Large intestine (tissue), 3 donors: ENCODE data around the gene TTC28. TPM values are rescaled to one million over a fixed set of nuclear protein-coding genes. Genes with fewer than 3 reads are reported as not detected.

Source experiments
- DNase-seq, 2 donors: peaks; one replicate each; pipeline versions ENCODE4 v3.0.0 to v3.0.0-alpha.2; 2013
- H3K27ac ChIP-seq: one replicate; pipeline ENCODE4 v1.5.1; 2013; ENCODE audit warnings: low read length
- H3K27me3 ChIP-seq: 2 replicates; pipeline ENCODE4 v1.6.1; 2013; ENCODE audit warnings: low read length; ENCODE audit not compliant: control insufficient read depth, insufficient read depth
- H3K36me3 ChIP-seq: 2 replicates; pipeline ENCODE4 v1.6.1; 2013; ENCODE audit warnings: low read length; ENCODE audit not compliant: control insufficient read depth, insufficient read depth
- H3K4me1 ChIP-seq: one replicate; pipeline ENCODE4 v1.6.1; 2013; ENCODE audit warnings: low read length; ENCODE audit not compliant: control insufficient read depth, insufficient read depth
- H3K4me3 ChIP-seq: one replicate; pipeline ENCODE4 v1.5.1; 2013; ENCODE audit warnings: low read length
- H3K9me3 ChIP-seq: one replicate; pipeline ENCODE4 v1.6.1; 2013; ENCODE audit warnings: mild to moderate bottlenecking, low read depth, low read length, moderate library complexity; ENCODE audit not compliant: control insufficient read depth
- WGBS: methylation state at CpG from one replicate; pipeline ENCODE4 v1.1.5; 2013; ENCODE audit warnings: low lambda C conversion rate; ENCODE audit not compliant: insufficient coverage; 5-methylcytosine and 5-hydroxymethylcytosine counted together
- polyA plus RNA-seq: library from polyadenylated mRNA; unstranded; fragments of 120-200 nt; gene quantifications from one replicate; pipeline ENCODE4 v1.2.1, GENCODE V29; 2013

The TTC28 gene
- polyA plus RNA-seq, 1 donor = 25.5 TPM

GRCh38 chr22:28019360-28019759 is 660.3 kb downstream of the TTC28 start:
- no peak overlapping the region for H3K27ac ChIP-seq
- no CpG with 5 or more reads among the region's 8 CpGs for WGBS
- H3K4me1 ChIP-seq = peaks cover 3% of the 10 kb centered on the region
- DNase-seq = no peak
- no peaks in the 10 kb centered on the region for H3K9me3 ChIP-seq
- no peaks in the 10 kb centered on the region for H3K27me3 ChIP-seq
- peaks cover 7% of the 10 kb centered on the region for H3K36me3 ChIP-seq
- H3K4me3 ChIP-seq = no peak overlapping the region

GRCh38 chr22:28018461-28018927 is 661.1 kb downstream of the TTC28 start:
- no peak for DNase-seq
- Histone ChIP-seq H3K4me3 (no peak overlapping the region), H3K9me3 (no peaks in the 10 kb centered on the region), H3K27me3 (no peaks in the 10 kb centered on the region), H3K36me3 (peaks cover 14% of the 10 kb centered on the region), H3K4me1 (peaks cover 3% of the 10 kb centered on the region), H3K27ac (no peak overlapping the region)
- no CpG with 5 or more reads among the region's 8 CpGs for WGBS

- peaks cover 18% of the 10 kb centered on the region for H3K36me3 ChIP-seq
- H3K9me3 ChIP-seq = no peaks in the 10 kb centered on the region
- H3K27ac ChIP-seq = no peak overlapping the region
- H3K4me3 ChIP-seq = no peak overlapping the region
- WGBS = no CpG with 5 or more reads among the region's 4 CpGs
- DNase-seq = no peak
- H3K27me3 ChIP-seq = no peaks in the 10 kb centered on the region
- peaks cover 3% of the 10 kb centered on the region for H3K4me1 ChIP-seq
These were observed 661.8 kb downstream of the TTC28 start for GRCh38 chr22:28017859-28018258.

- no CpG with 5 or more reads among the region's 2 CpGs for WGBS
- no peak overlapping the region for H3K27ac ChIP-seq
- peaks cover 20% of the 10 kb centered on the region for H3K36me3 ChIP-seq
- H3K27me3 ChIP-seq = no peaks in the 10 kb centered on the region
- no peaks in the 10 kb centered on the region for H3K9me3 ChIP-seq
- H3K4me3 ChIP-seq = no peak overlapping the region
- H3K4me1 ChIP-seq = peaks cover 3% of the 10 kb centered on the region
- DNase-seq = no peak
These were observed 662.2 kb downstream of the TTC28 start for GRCh38 chr22:28017558-28017820.

GRCh38 chr22:28016781-28017557 is 662.7 kb downstream of the TTC28 start:
- Histone ChIP-seq H3K27me3 (no peaks in the 10 kb centered on the region), H3K4me3 (no peak overlapping the region), H3K27ac (no peak overlapping the region), H3K4me1 (peaks cover 3% of the 10 kb centered on the region), H3K9me3 (no peaks in the 10 kb centered on the region), H3K36me3 (peaks cover 23% of the 10 kb centered on the region)
- DNase-seq = no peak
- no CpG with 5 or more reads among the region's 12 CpGs for WGBS

- H3K36me3 ChIP-seq = peaks cover 24% of the 10 kb centered on the region
- no peak overlapping the region for H3K27ac ChIP-seq
- DNase-seq = peak in 1 of 2 donors; percentile 21
- peaks cover 3% of the 10 kb centered on the region for H3K4me1 ChIP-seq
- no peaks in the 10 kb centered on the region for H3K27me3 ChIP-seq
- H3K9me3 ChIP-seq = no peaks in the 10 kb centered on the region
- WGBS = no CpG with 5 or more reads among the region's 16 CpGs
- H3K4me3 ChIP-seq = no peak overlapping the region
These were observed 663.7 kb downstream of the TTC28 start for GRCh38 chr22:28015676-28016601.

GRCh38 chr22:28015046-28015425 is 664.6 kb downstream of the TTC28 start:
- Histone ChIP-seq H3K27me3 (no peaks in the 10 kb centered on the region), H3K4me1 (no peaks in the 10 kb centered on the region), H3K4me3 (no peak overlapping the region), H3K27ac (no peak overlapping the region), H3K9me3 (no peaks in the 10 kb centered on the region), H3K36me3 (peaks cover 24% of the 10 kb centered on the region)
- no CpG with 5 or more reads among the region's 2 CpGs for WGBS
- DNase-seq = no peak

- no CpG with 5 or more reads among the region's 18 CpGs for WGBS
- H3K27ac ChIP-seq = no peak overlapping the region
- no peaks in the 10 kb centered on the region for H3K9me3 ChIP-seq
- no peaks in the 10 kb centered on the region for H3K27me3 ChIP-seq
- no peak overlapping the region for H3K4me3 ChIP-seq
- H3K4me1 ChIP-seq = no peaks in the 10 kb centered on the region
- peaks cover 24% of the 10 kb centered on the region for H3K36me3 ChIP-seq
- no peak for DNase-seq
These were observed 665.2 kb downstream of the TTC28 start for GRCh38 chr22:28014211-28015045.

GRCh38 chr22:28013611-28014010 is 666.0 kb downstream of the TTC28 start:
- DNase-seq = no peak
- WGBS = no CpG with 5 or more reads among the region's 12 CpGs
- H3K4me3 ChIP-seq = no peak overlapping the region

GRCh38 chr22:28012832-28013460 is 666.7 kb downstream of the TTC28 start:
- Histone ChIP-seq H3K4me3 (no peak overlapping the region), H3K4me1 (no peaks in the 10 kb centered on the region), H3K36me3 (peaks cover 24% of the 10 kb centered on the region), H3K27me3 (no peaks in the 10 kb centered on the region), H3K9me3 (no peaks in the 10 kb centered on the region), H3K27ac (no peak overlapping the region)
- no CpG with 5 or more reads among the region's 7 CpGs for WGBS
- no peak for DNase-seq

More at GRCh38 chr22:28013611-28014010, 666.0 kb downstream of the TTC28 start:
- no peaks in the 10 kb centered on the region for H3K27me3 ChIP-seq
- no peaks in the 10 kb centered on the region for H3K9me3 ChIP-seq
- peaks cover 24% of the 10 kb centered on the region for H3K36me3 ChIP-seq
- no peak overlapping the region for H3K27ac ChIP-seq
- H3K4me1 ChIP-seq = no peaks in the 10 kb centered on the region
